PFSK-1 (cell line): ENCODE measurements around the gene HAX1.

Experiments
- POLR2AphosphoS5 ChIP-seq: IDR thresholded peaks from 2 replicates; pipeline ENCODE4 v1.6.1; 2012; ENCODE audit warnings: low read depth, mild to moderate bottlenecking, control low read depth, low read length, moderate library complexity
- SIN3A ChIP-seq: IDR thresholded peaks from 2 replicates; pipeline ENCODE4 v1.6.1; 2012; ENCODE audit warnings: mild to moderate bottlenecking, low read length, moderate library complexity, borderline replicate concordance; ENCODE audit not compliant: insufficient read depth
- TF ChIP-seq, protein P1 (sequence below), 2 experiments: IDR thresholded peaks; 2 replicates each; pipeline versions ENCODE4 v1.6.1 to v1.8.0; 2011 to 2012; ENCODE audit warnings: low read depth in 2 of 2, low read length in 2 of 2, control low read depth in 1 of 2, inconsistent platforms in 1 of 2, mild to moderate bottlenecking in 1 of 2, moderate library complexity in 1 of 2; ENCODE audit not compliant: insufficient read depth in 1 of 2

DNA sequence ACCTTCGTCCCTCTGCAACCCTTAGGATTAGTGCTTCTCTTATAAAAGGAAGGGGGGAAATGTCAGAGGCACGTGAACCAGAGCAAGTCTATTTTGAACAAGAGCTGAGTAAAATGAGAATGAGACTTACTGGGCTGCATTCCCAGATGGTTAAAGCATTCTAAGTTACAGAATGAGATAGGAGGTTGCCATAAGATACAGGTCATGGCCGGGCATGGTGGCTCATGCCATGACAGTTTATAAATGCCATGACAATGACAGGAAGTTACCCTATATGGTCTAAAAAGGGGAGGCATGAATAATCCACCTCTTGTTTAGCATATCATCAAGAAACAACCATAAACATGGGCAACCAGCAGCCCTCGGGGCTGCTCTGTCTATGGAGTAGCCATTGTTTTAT, 46.0 kb downstream of the HAX1 start:
- TF ChIP-seq POLR2AphosphoS5 = no peak
- TF ChIP-seq SIN3A = no peak
- TF ChIP-seq, protein P1, sequence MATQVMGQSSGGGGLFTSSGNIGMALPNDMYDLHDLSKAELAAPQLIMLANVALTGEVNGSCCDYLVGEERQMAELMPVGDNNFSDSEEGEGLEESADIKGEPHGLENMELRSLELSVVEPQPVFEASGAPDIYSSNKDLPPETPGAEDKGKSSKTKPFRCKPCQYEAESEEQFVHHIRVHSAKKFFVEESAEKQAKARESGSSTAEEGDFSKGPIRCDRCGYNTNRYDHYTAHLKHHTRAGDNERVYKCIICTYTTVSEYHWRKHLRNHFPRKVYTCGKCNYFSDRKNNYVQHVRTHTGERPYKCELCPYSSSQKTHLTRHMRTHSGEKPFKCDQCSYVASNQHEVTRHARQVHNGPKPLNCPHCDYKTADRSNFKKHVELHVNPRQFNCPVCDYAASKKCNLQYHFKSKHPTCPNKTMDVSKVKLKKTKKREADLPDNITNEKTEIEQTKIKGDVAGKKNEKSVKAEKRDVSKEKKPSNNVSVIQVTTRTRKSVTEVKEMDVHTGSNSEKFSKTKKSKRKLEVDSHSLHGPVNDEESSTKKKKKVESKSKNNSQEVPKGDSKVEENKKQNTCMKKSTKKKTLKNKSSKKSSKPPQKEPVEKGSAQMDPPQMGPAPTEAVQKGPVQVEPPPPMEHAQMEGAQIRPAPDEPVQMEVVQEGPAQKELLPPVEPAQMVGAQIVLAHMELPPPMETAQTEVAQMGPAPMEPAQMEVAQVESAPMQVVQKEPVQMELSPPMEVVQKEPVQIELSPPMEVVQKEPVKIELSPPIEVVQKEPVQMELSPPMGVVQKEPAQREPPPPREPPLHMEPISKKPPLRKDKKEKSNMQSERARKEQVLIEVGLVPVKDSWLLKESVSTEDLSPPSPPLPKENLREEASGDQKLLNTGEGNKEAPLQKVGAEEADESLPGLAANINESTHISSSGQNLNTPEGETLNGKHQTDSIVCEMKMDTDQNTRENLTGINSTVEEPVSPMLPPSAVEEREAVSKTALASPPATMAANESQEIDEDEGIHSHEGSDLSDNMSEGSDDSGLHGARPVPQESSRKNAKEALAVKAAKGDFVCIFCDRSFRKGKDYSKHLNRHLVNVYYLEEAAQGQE (IDR thresholded peaks at IDR 0.05; ENCODE audit: insufficient read depth in 1 of 2, low read depth in 2 of 2, low read length in 2 of 2) = no peak
